Prostate gland (tissue), 2 donors: ENCODE data around the gene NKTR.

ENCODE experiments used
- CTCF ChIP-seq, 4 experiments: fragments of 200-600 bp in 2 of 4; fragments of 450-650 bp in 2 of 4; sonication (generic) in 2 of 4; IDR thresholded peaks; 1 replicate in 3 of 4; 2 replicates in 1 of 4; pipeline ENCODE4 v1.5.1; 2016 to 2019; ENCODE audit warnings: antibody characterized with exemption in 4 of 4, mild to moderate bottlenecking in 2 of 4, moderate library complexity in 2 of 4
- POLR2A ChIP-seq: fragments of 450-650 bp; IDR thresholded peaks from one replicate; pipeline ENCODE4 v1.6.1; 2016; ENCODE audit warnings: antibody characterized with exemption, mild to moderate bottlenecking
- POLR2AphosphoS5 ChIP-seq: sonication (generic); formaldehyde crosslinking; IDR thresholded peaks from one replicate; pipeline ENCODE4 v1.6.1; 2017; ENCODE audit warnings: antibody characterized with exemption

GRCh38 chr3:42666577-42666998, 66.1 kb downstream of the NKTR start:
- TF ChIP-seq CTCF (IDR thresholded peaks at IDR 0.05): no peak
- TF ChIP-seq POLR2AphosphoS5: no peak
- TF ChIP-seq POLR2A: no peak
